ENCODE results near the gene SLC38A3.

DNA sequence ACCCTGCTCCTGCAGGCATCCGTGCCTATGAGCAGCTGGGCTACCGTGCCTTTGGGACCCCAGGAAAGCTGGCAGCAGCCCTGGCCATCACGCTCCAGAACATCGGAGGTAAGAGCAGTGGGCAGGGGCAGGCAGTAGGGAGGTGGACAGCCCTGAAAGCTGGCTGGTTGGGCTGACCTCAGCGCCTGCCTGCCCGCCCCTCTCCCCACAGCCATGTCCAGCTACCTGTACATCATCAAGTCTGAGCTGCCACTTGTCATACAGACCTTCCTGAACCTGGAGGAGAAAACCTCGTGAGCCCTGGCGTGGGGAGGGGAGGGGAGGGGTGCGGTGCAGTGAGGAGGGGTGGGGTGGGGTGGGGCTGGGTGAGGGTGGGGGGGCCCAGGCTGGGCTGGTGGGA, 10.5 kb downstream of the SLC38A3 start:
- TF ChIP-seq, protein P1, sequence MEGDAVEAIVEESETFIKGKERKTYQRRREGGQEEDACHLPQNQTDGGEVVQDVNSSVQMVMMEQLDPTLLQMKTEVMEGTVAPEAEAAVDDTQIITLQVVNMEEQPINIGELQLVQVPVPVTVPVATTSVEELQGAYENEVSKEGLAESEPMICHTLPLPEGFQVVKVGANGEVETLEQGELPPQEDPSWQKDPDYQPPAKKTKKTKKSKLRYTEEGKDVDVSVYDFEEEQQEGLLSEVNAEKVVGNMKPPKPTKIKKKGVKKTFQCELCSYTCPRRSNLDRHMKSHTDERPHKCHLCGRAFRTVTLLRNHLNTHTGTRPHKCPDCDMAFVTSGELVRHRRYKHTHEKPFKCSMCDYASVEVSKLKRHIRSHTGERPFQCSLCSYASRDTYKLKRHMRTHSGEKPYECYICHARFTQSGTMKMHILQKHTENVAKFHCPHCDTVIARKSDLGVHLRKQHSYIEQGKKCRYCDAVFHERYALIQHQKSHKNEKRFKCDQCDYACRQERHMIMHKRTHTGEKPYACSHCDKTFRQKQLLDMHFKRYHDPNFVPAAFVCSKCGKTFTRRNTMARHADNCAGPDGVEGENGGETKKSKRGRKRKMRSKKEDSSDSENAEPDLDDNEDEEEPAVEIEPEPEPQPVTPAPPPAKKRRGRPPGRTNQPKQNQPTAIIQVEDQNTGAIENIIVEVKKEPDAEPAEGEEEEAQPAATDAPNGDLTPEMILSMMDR (IDR thresholded peaks at IDR 0.05): no peak
- TF ChIP-seq POLR2A (IDR thresholded peaks at IDR 0.05): no peak
